ENCODE results near the gene TBX2.
A peak's percentile ranks its signal among the peaks of the same experiment; 100 is the strongest.

Gene TBX2

DNA sequence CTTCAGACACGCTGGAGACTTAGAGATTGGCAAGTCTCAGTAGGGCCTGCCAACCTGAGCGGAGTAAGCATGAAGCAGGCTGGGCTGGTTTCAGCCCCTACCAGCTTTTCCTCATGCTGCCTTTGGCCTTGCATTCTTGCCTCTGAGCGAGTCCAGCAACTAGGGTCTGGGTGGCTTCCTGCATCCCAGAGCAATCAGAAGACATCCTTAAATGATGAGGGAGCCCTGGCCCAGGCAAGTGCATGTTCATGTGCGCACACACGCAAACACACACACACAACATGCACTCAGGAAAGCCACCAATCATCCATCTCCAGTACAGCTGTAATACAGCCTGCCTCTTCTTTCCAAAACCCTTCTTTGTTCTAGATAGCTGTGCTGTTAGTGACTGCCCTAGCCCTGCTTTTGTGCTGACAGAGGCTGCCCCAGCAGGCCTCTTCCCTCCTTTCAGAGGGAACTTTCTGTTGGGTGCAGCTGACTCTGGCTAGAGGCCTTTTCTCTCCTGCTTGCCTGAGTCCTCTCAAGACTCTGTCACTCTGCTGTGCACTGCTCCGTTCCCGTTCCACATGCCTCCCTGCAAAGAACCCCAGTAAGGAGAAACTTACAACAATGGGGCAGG lies 30.7 kb upstream of the TBX2 start:
- DNase-seq (ENCODE audit: low spot score), result no peak

DNA sequence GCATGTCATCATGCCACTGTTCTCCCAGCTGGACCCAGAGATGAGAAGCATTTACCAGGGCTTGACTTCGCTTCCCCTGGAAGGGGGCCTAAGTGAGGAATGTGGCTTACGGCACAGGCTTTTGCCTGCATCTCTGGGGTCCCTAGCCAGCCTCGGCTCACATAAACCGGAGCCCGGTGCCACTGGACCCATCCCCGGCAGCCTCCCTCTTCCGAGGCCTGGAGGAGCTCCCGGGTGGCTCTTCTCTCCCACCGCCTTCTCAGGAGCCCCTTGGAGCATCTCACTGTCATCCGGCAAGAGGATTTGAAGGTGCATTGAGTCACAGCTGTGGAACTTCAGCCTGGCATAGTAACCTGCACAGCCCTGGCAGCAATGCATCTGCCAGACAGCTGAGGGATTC lies 29.9 kb upstream of the TBX2 start:
- DNase-seq (ENCODE audit: low spot score), result no peak
- FAIRE-seq, result no peak

More for the DNA sequence above, 30.7 kb upstream of the TBX2 start:
- no peak for FAIRE-seq

DNA sequence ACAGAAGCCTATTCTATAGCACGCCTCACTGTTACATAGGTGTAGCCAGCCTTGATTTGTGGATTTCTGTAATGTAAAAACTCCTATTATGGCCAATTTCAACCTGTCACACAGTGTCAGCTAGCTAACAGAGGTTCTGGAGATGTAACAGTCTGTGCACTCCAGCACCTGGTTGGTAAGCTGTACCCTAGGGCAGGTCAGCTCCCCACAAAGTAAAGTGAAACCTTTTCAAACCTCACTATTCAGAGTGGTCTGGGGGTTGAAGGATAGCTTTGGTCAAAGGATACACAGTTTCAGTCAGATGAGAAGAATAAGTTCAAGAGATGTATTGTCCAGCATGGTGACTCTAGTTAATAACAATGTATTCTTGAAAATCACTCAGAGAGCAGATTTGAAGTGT lies 28.5 kb upstream of the TBX2 start:
- FAIRE-seq (no peak), DNase-seq (ENCODE audit: low spot score) (no peak)

DNA sequence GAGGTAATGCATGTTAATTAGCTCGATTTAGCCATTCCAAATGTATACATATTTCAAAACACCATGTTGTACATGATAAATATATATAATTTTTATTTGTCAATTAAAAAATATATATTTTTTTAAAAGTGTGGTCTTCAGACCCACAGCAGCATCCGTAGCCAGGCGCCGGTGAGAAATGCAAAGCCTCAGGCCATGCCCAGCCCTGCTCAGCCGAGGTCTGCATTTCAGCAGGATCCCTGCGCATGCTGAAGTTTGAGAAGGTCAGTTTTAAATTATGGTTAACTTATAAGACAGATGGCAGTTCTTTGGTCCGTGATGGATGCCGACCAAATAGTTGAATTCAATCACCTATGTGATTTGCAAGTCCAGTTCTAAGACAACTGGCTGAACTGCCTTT lies 28.0 kb upstream of the TBX2 start:
- FAIRE-seq, result no peak
- DNase-seq (ENCODE audit: low spot score), result no peak

DNA sequence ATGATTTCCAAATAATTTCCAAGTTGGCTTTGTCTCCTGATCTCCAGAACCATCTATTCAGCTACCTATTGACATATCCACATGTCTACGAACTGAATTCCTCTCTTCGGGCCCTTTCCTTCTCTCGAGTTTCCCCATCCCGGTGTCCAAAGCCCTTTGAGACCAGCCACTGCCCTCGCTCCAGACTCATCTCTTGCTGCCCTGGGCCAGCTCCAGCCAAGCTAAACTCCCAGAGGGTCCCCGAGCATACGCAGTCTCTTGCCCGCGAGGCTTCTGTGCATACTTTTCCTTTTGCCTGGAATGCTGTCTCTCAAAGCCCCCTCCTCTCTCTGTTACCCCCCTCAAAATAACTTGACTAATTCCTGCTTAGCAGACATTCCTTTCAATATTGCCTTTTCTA lies 27.2 kb upstream of the TBX2 start:
- FAIRE-seq (no peak), DNase-seq (ENCODE audit: low spot score) (no peak)

DNA sequence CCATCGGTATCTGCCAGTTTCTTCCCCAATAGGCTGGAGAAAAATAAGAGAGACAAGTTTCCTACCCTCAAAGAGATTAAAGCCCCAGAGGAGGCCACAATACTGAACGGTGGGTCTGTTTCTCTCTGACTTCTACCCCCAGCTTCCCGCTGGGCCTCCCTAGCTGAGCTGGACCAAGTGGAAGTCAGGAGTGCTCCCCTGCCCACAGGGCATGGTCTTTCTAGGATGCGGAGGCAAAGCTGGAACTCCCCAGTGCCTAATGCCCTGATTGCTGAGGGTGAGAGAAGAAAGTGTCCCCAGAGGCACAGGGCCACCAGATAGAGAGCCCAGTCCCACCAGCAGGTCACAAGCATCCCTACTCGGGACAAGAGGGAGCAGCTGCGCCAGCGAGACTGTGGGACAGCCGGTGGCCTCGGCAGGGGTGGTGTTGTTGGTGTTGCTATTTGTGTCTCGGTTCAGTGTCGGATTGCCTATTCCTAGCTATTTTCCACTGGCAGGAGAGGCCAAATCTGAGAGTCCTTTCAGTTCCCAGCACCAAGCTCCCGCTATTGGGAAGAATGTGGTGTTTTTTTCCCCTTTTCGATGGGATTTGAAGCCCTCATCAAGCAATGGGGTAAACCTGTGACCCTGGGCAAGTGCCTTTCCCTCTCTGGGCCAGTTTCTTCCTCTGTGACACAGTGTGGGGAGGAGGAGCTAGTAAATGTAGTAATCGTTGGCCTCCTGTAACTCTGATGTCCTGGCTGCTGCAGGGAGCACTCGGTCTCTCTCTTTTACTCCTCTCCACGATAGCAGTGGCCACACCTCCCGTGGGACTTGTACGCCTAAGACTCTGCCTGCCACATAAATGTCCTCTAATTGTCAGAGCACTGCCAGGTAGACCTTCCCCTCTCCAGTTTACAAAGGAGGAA lies 22.5 kb upstream of the TBX2 start:
- DNase-seq (ENCODE audit: low spot score) (no peak), FAIRE-seq (peak; percentile 74)

DNA sequence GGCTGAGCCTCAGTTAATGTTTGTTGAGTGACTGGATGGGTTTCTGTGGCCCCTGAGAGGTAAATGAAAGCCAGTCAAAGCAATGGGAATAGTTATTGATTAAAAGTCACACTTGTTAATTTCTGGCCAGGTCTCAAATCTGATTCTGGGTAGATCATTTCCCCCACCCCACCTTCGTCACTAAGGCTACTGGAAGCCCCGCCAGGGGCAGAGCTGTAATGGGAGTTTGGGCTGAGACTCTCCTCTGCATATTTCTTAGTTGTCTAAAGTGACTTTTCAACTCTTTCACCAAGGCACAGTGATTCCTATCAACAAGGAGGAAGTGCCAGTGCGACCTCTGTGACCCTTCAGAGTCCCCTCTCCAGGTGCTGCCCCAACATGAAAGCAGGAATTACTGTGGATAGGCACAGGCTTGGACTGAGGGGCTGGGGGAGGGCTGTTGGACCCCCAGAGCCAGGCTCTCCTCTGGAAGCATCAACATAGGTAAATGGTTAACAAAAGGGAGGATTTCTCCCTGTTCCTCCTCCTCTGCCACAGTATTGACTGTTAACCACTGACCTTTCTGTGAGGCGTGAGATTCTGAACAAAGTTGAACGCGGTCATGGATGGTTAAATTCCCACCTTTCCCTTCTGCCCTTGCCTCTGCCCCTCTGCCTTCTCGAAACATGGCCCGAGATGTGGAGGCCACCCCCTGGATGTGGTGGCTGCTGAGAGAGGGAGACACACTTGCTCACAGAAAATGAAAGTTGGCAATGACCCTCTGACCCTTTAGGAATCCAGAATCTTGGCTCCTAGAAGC lies 20.8 kb upstream of the TBX2 start:
- FAIRE-seq (peak; percentile 89), DNase-seq (ENCODE audit: low spot score) (no peak)

DNA sequence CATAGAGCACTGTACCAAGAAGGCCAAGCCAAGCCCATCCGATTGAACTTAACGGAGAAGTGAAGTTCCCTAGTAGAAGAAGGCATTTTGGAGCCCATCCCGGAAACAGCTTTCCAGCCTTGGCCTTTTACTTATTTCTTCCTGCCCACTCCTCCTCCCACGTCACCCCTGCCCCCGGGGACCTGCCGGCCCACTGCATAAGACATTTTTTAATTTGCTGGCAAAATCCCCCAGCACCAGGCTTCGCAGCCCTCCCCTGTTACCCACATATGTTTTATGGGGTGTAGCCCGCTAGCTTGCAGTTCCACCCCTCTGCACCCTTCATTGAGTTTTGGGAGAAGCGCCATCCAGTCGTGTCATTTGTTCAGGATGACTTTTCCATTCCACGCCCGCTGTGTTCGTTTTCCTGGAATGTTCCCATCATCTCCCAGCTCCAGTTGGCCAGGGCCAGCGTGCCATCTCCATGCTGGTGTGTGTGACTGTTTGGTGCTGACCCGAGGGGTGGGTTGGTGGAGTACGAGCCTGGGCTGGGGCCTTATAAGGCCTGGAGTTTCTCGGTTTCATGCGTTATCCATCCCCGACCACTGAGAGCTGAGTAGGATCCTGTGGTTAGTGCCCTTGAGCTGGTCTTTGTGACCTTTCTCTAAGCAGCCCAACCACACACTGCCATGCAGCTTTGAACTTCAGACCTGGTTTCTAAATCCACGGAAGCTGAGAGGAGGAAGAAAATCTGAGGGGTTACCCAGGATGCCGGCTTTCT lies 20.0 kb upstream of the TBX2 start:
- peak; percentile 30 for FAIRE-seq
- DNase-seq (ENCODE audit: low spot score), result no peak

DNA sequence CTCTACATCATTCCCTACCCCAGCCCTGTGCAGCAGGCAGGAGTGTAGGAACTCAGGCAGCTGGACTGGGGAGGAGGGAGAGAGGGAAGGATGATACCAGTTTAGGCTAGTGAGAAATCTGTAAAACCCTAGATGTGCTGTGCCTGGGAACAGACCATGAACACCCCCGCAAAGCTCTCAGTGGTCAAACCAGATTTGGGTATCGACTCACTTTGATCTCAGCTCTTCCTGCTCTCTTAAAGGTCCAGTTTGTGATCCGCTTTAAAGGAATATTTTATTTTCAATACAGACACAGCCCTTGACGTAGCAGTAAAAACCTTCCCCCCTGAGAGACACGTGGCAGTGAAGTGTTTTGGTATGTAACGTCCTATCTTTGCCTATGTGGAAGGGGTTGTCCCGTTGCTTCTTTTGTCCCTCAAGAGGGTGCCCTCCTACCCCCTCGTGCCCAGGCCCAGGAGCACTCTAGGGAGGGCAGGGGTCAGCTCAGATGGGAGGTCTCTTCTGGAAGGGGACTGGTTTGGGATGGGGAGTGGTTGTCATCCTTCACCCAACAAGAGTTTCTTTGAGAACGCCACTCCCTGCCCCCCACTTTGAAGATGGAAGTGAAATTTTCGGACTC lies 19.3 kb upstream of the TBX2 start:
- FAIRE-seq (no peak), DNase-seq (ENCODE audit: low spot score) (no peak)

DNA sequence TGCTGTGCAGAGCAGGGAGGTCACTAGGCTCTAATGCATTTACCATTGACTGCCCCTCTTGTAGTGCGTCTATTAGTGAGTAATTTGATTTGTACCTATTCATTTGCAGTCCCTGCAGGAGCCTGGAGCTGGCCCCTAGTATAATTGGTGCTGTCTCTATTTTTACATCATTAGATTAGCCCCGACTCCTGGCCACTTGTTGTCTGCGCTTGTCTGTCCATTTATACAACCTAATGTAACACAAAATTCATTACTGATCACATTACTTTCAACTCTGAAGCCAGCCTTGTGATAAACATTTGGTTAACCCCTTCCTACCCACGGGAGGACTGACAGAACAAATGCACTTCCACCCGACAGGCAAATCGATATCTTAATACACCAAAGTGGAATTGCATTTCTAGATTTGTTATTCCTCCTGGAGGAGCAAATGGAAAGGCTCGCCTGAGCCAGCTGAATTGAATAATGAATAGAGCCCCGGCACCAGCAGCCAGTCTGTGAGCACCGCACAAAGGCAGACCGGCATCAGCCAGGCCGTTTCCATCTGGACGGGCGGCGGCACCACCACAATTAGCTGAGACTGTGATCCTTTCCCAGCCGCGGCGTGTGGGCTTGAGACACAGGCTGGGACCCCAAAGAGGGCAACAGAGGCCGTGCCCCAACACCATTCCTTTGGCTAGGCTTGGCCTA lies 18.7 kb upstream of the TBX2 start:
- DNase-seq (ENCODE audit: low spot score) (no peak), FAIRE-seq (peak; percentile 75)

DNA sequence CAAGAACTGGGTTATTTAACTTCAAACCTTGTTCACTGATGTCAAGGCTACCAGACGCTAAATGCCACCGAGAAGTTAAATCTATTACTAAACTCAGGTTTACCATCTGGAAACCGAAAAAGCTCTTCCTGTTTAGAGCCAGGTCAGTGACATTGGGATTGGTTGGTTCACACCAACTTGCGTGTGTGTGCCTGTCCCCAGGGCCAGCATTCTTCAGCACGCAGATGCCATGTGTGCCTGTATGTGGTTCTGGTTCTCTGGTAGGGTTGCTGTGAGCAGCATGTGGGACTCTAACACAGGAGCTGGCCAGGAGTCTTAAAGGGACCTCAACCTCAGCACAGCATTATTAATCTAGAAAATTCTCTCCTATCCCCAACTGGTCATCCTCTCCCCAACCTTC lies 18.1 kb upstream of the TBX2 start:
- FAIRE-seq, result peak; percentile 92

DNA sequence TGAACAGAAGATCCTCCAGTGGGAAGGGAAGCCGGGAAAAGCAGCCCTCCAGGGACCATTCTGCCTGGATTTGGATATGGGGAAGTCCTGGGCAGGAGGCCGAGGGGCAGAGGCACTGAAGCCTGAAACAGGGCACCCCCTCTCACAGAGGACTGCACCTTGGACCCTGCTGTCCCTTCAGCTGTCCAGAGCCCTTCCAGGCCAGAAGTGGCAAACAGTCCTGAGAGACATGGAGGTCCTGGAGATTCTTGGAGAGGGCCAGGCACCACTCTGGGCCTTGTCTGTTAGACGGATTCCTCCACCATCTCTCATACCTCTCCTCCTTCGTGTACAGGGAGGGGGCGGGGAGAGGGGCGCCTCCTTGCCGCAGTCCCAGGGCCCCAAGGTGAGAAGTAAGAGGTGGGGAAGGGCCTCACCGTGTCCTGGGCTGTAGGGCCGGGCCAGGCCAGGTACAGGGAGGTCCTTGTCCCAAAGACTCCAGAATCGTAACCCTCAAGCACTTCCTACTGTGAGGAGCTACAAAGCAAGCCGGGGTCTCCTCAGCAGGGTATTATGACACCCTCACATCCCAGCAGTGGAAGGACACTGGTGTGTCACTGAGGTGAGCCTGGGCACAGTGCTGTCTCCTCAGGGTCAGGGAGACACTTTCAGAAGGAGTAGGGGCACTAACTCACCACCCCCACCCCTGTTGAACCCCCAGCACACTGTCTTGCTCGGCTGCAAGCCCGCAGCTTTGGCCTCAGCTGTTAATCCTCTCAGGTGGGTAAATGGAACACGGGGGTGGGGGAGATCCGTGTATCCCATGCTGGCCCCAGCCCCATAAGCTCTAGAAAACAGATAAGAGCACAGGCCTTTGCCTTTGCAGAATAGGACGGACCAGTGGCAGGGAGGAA lies 16.6 kb upstream of the TBX2 start:
- peak; percentile 9 for FAIRE-seq
- no peak for DNase-seq (ENCODE audit: low spot score)

More for the DNA sequence above, 18.1 kb upstream of the TBX2 start:
- DNase-seq (ENCODE audit: low spot score), result no peak

DNA sequence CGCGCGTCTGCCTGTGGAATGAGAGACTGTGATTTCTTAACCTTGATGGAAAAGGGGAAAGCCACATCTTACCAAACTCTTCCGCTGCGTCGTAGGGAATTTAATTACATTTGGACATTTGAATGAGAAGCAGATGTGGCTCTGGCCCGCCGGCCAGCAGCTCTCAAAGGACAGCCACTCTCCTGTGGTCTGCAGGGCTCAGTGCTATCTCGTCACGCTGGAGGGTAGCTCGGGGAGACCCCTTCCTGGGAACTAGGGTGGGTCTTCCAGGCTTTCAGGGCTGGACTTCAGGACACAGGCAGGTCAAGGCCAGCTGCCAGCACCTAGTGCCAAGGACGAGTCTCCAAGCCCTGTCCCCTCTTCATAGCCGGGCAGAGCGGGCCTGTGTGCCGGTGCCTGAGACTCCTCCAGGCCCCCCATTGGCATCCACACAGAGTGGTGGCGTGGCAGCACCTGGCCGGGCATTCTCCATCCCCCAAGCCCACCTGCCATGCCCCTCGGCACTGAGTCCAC lies 15.9 kb upstream of the TBX2 start:
- FAIRE-seq (peak; percentile 37), DNase-seq (ENCODE audit: low spot score) (no peak)

DNA sequence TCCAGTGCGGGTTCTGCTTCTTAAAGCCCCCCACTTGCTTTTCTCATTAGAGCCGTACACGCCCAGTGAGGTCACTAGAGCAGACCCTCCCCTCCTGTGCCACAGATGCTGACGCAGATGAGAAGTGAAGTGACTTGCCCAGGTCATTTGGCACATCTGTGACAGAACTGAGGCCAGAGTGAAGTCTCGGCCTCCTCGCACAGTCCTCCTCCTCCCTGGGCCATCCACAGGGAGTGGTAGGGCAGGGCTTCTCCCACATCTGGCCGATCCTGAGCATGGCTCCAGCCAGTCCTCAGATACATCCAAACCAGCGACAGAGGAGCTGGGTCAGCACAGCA lies 15.3 kb upstream of the TBX2 start:
- FAIRE-seq (peak; percentile 58), DNase-seq (ENCODE audit: low spot score) (no peak)

DNA sequence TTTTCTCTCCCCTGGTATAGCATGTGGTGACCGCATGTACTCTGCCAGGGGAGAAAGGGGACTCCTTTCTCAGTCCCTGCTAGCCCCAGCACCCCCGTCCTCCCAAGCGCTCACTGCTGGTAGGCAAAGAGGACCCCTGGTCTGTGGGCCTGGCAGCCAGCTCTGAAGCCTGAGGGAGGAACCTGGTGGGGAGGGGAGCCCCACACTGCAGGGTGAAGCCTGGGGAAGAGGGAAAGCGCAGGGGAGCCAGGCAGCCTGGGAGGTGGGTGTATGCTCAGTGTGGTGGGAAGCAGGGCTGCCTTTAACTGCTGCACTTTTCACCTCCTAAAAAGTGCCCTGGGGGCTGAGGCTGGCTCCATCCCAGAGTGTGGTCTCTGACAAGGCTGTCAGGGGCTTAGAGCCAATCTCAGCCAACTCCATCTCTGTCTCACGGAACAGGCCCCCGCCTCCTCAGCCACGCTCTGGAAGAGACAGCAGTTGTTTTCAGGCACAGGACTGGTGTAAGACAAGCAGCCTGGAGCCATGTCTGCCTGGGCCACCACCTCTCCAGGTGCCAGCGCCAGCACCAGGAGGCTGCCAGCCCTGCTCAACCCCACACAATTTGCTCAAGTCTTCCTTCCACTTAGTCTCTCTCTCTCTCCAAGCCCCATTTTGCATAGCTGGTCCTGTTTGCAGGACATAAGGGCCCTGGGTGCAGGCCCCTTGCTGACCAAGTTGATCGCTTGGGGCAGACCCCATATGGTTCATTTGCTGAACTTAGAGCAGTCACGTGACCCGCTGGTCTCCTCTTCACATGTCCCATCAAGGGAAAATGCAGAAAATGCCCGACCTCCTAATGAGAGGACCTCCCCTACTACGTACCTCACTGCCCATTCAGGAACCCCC lies 14.7 kb upstream of the TBX2 start:
- DNase-seq (ENCODE audit: low spot score) (no peak), FAIRE-seq (peak; percentile 50)

DNA sequence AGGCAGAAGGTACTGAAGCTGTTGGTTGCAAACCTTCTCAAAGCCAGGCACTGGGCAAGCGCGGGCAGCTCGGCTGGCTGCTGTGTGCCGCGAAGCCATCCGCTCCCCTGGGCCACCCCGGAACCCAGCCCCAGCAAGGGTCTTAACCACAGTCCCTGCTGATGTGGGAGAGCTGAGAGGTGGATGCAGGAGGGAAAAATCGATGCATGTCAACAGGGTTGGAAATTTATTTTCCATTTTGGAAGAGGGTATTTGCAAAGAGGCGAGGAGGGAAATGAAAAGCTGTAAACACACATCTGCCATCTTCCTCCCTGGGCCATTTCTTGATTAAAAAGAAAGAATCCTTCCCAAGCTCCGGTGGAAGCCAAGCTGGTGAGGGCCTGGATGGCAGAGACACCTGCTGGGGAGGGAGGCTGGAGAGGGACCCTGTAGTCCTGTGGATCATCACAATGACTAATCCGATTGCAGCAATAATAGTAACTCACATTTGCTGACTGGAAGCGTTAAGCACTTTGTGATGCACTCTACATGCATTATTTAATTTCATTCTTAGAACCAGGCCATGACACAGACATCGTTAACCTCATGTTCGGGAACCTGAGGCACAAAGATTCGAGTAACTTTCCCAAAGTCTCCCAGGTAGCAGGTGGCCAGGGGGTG lies 13.9 kb upstream of the TBX2 start:
- FAIRE-seq (no peak), DNase-seq (ENCODE audit: low spot score) (no peak)

DNA sequence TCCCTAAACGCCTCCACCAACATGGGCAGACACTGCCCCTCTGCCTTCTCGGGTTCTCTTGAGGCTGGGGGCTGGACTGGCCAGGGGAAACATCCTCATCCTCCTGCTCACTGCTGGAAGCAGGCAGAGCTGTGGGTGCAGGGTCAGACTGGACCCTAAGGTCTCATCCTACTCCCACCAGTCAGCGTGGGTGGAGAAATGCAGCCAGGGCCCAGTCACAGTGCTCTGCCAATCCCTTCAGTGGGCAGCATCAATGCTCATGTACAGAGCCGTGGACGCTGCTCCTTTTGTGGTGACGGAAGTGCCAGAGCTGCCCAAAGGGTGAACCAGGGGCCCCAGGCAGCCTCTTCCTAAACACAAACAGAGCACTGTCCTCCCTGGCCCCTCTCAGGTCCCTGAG lies 13.4 kb upstream of the TBX2 start:
- FAIRE-seq, result no peak
- no peak for DNase-seq (ENCODE audit: low spot score)

DNA sequence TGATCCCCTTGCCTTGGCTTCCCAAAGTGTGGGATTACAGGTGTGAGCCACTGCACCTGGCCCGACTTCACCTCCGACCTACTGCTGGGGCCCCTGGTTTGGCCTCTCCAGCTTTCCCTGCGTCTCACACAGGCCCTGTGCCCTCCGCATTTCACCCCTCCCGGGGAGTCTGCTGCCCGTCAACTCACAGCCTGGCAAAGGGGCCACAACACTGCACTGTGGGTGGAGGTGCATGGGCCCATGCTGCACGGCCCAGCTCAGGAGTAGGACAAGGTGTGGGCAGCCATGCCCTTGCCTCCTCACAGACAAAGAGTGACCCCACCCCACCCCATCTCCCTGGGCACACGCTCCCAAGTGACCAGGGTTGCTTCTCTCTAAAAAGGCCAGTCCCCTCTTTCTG lies 12.6 kb upstream of the TBX2 start:
- peak; percentile 55 for FAIRE-seq
- DNase-seq (ENCODE audit: low spot score), result no peak

Data from urothelium cell line (cell line).